Fibroblast of peridontal ligament (primary cell): ENCODE data around the gene SPRR1A.

ENCODE experiments used
- DNase-seq: peaks from one replicate; pipeline ENCODE4 v3.0.0-alpha.2; 2010; ENCODE audit errors: extremely low read depth

Gene SPRR1A, protein sequence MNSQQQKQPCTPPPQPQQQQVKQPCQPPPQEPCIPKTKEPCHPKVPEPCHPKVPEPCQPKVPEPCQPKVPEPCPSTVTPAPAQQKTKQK

DNA sequence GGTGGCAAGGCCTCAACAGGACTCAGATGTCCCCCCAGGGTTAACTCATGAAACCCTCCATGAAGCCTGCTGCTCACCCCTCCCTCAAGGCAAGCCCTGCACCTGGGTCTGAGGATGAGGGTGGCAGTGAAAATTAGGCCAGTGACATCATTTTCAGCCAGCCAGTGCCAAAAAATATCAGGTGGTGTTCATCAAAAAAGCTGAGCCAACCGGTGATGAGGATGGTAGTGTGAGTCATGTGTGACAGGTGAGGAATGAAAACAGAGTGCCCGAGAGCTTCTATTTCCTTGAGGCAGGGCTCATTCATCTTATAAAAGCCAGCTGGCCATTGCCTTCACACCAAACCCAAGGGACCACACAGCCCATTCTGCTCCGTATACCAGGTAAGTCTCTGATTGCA, at the start of gene SPRR1A:
Gene SPRR1A (plus strand): TSS at position 339 of the 400 bp plus-strand sequence. CDS start 1,150 bp downstream, outside the sequence.
- no peak for DNase-seq

DNA sequence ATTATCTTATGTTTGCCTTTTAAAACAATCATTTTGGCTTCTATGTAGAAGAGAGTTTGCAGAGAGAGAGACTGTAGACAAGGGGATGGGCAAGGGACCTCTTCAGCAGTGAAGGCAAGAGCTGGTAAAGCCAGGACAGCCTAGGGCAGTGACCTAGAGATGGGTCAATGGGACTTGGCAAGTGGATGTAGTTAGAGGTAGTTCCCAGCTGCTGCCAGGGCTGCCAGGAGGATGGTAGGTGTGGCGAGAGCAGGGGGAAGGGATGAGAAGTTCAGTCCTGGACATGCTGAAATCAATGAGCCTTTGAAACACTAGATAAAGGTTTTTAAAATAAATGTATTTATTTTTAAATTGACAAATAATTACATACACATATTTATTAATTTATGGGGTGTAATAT, 43.3 kb upstream of the SPRR1A start:
- DNase-seq, result no peak

DNA sequence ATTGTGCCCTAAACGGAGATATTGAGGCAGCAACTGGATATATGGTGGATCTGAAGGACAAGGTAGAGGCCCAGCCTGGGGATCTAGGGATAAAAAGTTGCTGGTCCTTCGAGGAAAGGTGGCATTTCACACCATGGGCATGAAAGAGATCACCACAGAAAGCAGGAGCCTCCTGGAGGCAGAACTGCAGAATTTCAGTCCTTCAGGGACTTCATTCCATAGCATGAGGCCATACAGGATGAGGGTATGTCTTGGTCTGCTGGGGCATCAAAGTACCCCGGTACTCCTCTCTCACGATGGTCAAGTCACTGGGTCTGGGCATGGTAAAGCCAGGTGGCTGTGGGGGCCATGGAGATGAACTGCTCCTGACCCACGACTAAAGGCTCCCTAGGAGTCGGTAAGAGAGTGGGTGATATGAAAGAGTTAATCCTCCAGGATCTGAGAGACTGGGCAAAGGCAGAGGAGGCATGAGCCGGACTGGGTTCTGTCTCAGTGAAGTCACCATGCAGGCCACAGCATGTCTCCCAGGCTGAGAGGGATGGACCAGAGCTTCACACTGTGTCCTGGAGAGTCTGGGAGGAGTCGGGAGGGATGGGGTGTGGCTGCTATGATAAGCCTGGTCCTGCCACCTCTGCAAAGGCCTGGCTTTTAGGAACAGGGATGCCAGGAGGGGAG, 42.7 kb upstream of the SPRR1A start:
- no peak for DNase-seq

GRCh38 chr1:152942161-152942560, 41.7 kb upstream of the SPRR1A start:
- no peak for DNase-seq

- DNase-seq, result no peak
Measured at GRCh38 chr1:152946248-152946647, 37.6 kb upstream of the SPRR1A start.

GRCh38 chr1:152946651-152947256, 37.1 kb upstream of the SPRR1A start, which contains the start of gene SPRR5:
TSS of gene SPRR5 (plus strand) at chr1:152947206. CDS start at chr1:152948555, 1,349 bp downstream.
- DNase-seq, result no peak

DNA sequence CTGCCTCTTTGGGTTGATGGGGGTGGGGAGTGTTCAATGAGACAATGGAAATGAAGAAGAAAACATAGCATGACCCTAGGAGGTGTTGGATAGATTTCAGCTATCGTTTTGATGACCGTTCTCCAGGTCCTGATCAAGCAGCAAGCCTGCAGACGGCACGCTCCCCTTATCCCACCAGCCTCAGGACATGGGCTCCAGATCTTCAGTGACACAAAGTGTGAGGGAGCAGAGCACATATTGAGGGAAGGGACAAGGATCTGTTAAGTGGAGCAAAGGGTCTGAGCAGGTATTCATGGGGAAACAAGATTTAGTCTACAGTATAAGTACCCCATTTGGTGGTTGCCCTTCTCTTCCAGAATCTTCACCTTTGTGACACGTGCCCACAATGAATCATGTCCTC, 32.2 kb upstream of the SPRR1A start:
- no peak for DNase-seq

- DNase-seq, result no peak
Measured at GRCh38 chr1:152953761-152954160, 30.1 kb upstream of the SPRR1A start.

DNA sequence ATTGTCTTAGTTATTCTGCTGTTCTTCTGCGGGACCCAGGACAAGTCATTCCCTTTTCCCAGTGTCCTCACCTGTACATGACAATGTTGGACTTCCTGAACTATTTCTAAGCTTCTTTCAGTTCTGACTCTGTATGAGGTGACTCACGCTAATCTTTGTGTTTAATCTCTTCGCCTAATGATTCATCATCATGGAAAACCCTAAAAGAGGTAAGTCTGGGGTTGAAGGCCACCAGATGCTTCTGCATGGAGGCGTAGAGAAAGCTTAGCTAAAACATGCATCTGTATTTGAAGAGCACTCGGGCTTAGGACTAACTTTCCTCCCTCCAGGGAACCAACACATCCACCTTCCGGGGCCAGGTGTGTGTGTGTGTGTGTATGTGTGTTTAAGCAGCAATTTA, 29.4 kb upstream of the SPRR1A start:
- DNase-seq, result no peak

DNA sequence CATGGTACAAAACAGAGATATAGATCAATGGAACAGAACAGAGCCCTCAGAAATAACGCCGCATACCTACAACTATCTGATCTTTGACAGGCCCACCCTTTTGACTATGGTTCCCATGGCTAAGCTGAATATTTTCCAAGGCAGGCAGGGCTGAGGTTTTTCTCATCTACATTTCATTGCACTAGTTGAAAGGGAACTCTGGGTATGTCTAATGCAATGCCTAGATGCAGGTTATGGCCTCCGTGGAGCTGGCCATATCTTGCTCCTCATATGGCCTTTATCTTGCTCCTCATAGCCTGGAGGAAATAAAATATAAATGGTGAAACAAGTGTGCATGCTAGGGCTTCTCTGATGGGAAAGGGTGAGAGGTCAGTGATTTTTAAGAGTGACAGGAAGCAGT, 26.3 kb upstream of the SPRR1A start:
- DNase-seq, result no peak

- DNase-seq, result no peak
Measured at GRCh38 chr1:152959273-152959672, 24.6 kb upstream of the SPRR1A start.

- no peak for DNase-seq
Measured at GRCh38 chr1:152959801-152960451, 24.0 kb upstream of the SPRR1A start.

DNA sequence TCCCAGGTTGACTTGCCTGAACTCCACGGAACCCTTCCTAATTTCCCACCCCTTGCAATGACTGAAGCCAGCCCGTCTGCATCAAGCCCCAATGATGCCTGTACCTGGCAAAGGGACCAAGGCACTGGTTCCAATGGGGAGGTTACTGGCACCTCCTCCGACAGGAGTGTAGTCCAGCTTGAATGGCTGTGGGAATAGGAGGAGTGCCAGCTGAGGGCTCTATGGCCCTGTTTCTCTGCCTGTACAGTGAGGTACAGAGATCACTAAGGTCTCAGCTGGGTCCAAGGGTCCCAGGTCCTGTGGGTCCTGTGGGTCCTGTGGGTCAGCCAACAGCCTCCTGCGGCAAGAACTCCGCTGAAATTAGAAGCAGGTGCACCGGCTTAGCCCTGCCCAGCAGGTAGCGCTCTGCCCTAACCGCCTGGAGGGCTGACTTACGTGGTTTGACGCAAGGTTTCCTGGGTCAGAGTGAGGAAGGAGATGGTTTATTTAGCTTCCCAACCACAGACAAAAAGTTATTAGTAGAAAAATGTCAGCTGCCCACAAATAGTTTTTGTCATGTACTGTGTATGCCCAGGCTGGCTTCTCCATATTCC, 23.3 kb upstream of the SPRR1A start:
- DNase-seq, result no peak

DNA sequence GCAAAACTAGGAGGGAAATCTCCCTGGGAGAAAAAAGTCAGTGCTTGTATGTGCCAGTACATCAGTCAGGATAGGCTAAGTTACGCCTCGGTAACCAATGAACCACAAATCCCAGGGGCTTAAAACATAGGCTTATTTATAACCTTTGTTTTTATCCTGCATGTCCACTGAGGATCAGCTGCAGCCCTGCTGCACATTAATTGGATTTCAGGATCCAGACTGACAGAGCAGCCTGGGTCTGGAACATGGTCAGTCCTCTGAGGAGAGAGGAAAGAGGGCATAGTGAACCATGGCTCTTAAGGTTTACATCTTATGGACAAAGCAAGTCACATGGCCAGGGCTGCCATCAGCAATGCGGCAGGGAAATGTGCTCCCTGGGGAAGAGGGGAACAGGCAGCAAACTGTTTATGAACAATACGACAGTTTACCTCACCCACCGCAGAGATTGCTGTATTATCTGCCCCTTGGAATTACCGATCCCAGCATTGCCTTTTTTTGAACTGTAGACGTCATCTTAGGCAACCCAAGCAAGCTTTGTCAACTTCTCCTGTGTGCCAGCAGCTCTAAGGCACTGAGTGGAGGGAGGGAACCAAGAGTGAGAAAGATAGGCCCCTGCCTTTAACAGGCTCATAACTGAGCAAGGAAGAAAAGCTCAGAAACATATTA, 22.5 kb upstream of the SPRR1A start:
- no peak for DNase-seq

DNA sequence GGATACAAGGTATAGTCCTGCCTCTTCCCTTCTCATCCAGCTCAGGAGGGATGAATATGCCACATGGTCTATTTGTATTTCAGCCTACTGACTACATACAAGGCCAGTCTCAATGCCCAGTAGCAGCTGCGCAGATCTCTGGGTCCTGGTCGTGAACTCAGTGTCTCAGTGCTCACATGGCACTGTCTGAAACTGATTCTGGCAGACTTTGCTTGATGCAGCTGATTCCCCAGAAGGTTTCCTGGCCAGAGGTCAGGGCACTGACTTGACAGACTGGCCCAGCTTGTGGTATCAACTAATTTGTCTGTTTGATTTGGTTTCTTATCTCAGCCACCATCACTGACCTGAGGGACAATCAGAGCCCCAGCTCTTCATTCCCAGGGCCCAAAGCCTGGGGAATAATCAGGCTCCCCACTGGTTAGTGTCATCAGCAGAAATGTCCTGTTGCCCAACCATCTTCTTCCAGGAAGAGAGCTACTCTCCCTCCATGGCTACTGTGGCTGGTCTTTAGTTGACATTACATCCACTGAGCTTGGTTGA, 20.9 kb upstream of the SPRR1A start:
- DNase-seq, result no peak

- no peak for DNase-seq
Measured at GRCh38 chr1:152964536-152964935, 19.3 kb upstream of the SPRR1A start.

- no peak for DNase-seq
Measured at GRCh38 chr1:152965853-152966252, 18.0 kb upstream of the SPRR1A start.

DNA sequence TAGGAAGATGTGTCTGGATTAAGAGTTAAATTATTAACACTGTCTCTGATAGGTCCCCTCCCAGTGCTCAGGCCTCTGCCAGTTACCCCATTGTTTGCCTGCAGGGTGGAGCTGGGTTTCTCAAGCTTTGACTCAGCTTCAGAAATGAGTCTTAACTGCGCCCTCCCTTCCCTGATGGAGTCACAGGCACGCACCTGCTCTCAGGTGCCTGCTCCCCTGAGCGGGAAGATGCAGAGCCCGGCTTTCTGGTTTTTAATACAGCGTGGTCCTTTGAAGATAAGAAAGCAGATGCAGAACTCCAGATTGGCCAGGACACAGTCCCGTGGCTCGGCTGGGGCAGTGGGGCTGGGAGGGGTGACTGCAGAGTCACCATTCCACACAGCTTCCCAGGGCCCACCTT, 16.7 kb upstream of the SPRR1A start:
- no peak for DNase-seq

DNA sequence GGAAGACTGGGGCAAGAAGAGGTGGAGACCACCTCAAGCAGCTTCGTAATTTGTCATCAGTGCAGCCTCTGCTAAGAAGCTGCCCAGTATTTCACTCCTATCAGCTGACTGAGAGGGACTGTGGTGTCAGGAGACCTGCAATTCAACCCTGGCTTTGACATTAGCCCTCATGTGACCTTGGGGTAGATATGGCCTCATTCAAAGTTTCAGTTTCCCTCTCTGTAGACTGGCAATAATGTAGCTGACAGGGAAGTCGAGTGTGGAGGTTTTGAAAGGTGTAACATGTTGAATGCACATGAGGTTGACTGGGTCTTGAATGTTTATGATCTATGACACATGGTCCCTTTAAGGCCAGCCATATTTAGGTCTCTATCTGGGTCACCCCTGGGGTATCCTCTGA, 15.6 kb upstream of the SPRR1A start:
- no peak for DNase-seq

DNA sequence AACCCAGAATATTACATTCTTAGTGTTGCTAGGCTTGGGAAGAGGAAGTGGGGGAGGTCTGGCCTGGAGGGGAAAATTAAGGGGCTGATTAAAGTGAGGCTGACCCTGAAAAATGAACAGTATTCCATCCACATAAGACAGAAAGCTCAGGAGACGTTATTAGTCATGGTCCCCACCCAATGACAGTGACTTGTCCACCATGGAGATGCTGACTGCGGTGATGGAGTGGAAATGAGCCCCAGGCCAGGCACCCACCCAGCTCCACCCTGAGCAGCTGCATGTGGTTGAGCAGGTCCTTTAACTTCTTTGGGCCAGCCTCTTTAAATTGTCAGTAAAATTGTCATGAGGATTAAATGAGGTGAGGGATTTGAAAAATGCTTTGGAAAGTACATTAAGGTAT, 14.8 kb upstream of the SPRR1A start:
- no peak for DNase-seq

- no peak for DNase-seq
Measured at GRCh38 chr1:152970495-152970894, 13.4 kb upstream of the SPRR1A start, which contains the start of gene SPRR4. TSS of gene SPRR4 (plus strand) at chr1:152970648. CDS start at chr1:152971891, 1,243 bp downstream.
